HG03280 (cell line): Measurements from ENCODE around the gene MPC2.
A peak's percentile ranks its signal among the peaks of the same experiment; 100 is the strongest.

Source experiments
- ATAC-seq: cut with Tn5 transposase; IDR thresholded peaks from one replicate; pipeline ENCODE4 v1.9.1; 2021; ENCODE audit warnings: mild to moderate bottlenecking, moderate library complexity; ENCODE audit not compliant: unreplicated experiment

Gene MPC2

GRCh38 chr1:167936930-167937708 is at the start of gene MPC2:
Gene MPC2 (minus strand): TSS chr1:167937072. CDS start chr1:167935841, 1,231 bp downstream.
- peak; percentile 14 for ATAC-seq

GRCh38 chr1:167984886-167985489 is 48.1 kb upstream of the MPC2 start:
- ATAC-seq = no peak

- ATAC-seq = no peak
Observed at GRCh38 chr1:167983797-167984420, 47.0 kb upstream of the MPC2 start.

- ATAC-seq = no peak
Observed at GRCh38 chr1:167981933-167982332, 45.1 kb upstream of the MPC2 start.

GRCh38 chr1:167977245-167977644 is 40.4 kb upstream of the MPC2 start:
- ATAC-seq = no peak

- ATAC-seq = no peak
Observed at GRCh38 chr1:167974698-167975097, 37.8 kb upstream of the MPC2 start.

GRCh38 chr1:167973832-167974231 is 37.0 kb upstream of the MPC2 start:
- ATAC-seq = no peak

GRCh38 chr1:167968569-167968968 is 31.7 kb upstream of the MPC2 start:
- ATAC-seq = no peak

- no peak for ATAC-seq
Observed at GRCh38 chr1:167966050-167966449, 29.2 kb upstream of the MPC2 start.

GRCh38 chr1:167964646-167965045 is 27.8 kb upstream of the MPC2 start:
- no peak for ATAC-seq

- ATAC-seq = no peak
Observed at GRCh38 chr1:167957710-167958109, 20.8 kb upstream of the MPC2 start.

- no peak for ATAC-seq
Observed at GRCh38 chr1:167955915-167956314, 19.0 kb upstream of the MPC2 start.

GRCh38 chr1:167950569-167950968 is 13.7 kb upstream of the MPC2 start:
- no peak for ATAC-seq

- ATAC-seq = no peak
Observed at GRCh38 chr1:167949785-167950184, 12.9 kb upstream of the MPC2 start.

- ATAC-seq = no peak
Observed at GRCh38 chr1:167947733-167948132, 10.9 kb upstream of the MPC2 start.

GRCh38 chr1:167943541-167943940 is 6.7 kb upstream of the MPC2 start:
- ATAC-seq = no peak

- ATAC-seq = no peak
Observed at GRCh38 chr1:167940264-167940663, 3.4 kb upstream of the MPC2 start.

GRCh38 chr1:167938080-167938636 is 1.3 kb upstream of the MPC2 start:
- no peak for ATAC-seq

GRCh38 chr1:167937709-167938010 is 788 bp upstream of the MPC2 start:
- ATAC-seq = no peak

- peak; percentile 78 for ATAC-seq
Observed at GRCh38 chr1:167936068-167936929, 573 bp downstream of the MPC2 start, which contains the start of gene DCAF6. Gene DCAF6 (plus strand): TSS chr1:167936683. CDS start chr1:167936912, 229 bp downstream.
